GM18909 (cell line): Measurements from ENCODE around the gene ESRRA.

Experiments used
- ATAC-seq: cut with Tn5 transposase; IDR thresholded peaks from one replicate; pipeline ENCODE4 v1.9.1; 2021; ENCODE audit warnings: mild to moderate bottlenecking; ENCODE audit not compliant: unreplicated experiment, poor library complexity

ESRRA gene

DNA sequence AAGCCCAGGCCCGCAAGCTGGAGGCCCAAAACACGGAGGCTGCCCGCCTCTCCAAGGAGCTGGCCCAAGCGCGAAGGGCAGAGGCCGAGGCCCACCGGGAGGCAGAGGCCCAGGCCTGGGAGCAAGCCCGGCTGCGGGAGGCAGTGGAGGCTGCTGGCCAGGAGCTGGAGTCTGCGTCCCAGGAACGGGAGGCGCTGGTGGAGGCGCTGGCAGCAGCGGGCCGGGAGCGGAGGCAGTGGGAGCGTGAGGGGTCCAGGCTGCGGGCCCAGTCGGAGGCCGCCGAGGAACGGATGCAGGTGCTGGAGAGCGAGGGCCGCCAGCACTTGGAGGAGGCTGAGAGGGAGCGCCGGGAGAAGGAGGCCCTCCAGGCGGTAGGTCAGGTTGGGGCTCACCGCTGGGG lies 39.5 kb downstream of the ESRRA start:
- ATAC-seq = no peak

DNA sequence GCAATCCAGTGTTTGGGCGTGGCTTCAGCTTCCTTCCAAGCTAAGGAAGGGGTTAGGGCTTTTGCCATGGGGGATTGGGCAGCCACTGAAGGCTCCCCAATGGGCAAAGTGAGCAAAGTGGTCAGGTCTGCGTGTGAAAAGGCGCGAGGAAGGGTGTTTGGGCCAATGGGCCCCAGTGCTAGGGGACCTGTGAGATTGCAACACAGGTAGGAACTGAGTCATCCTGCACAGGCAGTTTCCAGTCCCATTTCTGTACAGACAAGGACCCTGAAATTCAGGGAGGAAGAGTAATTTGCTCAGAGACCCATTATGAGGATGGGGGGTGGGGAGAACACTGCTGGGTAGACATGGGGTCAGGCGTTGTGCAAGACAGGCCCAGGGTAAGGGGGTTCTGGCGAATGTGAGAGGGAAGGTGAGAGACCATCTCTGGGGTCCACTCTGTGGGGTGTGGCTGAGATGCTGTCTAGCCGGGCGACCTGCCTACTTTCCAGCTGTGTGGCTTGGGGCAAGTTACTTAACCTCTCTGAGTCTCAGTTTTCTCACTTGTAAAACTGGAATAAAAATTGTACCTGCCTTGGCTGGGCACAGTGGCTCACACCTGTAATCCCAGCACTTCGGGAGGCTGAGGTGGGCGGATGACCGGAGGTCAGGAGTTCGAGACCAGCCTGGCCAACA lies 42.0 kb downstream of the ESRRA start:
- ATAC-seq = no peak

DNA sequence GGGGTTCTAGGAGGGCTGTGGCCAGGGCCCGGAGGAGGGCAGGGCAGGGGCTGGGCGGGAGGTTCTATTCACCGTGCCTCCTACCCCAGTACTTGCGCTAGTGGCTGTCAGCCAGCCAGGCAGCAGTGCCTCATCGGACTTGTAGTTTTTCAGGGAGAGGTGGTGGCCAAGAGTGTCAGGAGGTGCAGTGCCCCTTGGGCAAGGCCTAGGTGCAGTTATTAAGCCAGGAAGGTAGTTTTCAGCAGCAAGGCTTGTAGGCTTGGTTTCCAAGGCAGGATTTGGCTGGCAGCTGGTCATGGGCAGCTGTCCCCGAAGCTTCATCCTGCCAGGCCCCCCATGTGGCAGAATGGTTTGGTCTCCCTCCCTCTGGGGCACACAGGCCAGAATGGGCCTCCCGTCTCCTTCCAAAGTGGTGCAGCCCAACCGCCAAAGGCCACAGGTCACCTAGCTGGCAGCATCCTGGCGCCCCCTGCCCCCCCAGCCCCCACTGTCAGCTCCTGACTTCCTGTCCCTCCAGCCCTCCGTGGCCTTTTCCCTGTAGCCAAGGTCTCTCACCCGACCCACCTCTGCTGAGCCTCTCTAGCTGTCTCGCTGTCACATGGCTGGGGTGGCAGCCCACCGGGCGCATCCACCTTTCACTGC lies 43.2 kb downstream of the ESRRA start:
- ATAC-seq = no peak

- ATAC-seq = no peak
These were observed 43.7 kb downstream of the ESRRA start for GRCh38 chr11:64349025-64349387.

DNA sequence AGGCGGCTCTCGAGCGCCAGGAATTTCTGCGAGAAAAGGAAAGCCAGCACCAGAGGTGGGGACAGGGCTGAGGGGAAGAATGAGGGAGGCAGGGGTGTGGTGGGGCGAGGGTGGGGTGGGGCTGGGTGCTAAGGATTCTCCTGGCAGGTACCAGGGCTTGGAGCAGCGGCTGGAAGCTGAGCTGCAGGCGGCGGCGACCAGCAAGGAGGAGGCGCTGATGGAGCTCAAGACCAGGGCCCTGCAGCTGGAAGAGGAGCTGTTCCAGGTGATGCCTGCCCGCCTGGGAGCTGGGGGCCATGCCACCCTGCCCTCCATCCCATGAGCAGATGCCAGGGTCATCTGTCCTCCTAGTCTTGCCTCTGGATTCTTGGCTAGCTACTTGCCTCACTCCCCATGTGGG lies 44.1 kb downstream of the ESRRA start:
- no peak for ATAC-seq

DNA sequence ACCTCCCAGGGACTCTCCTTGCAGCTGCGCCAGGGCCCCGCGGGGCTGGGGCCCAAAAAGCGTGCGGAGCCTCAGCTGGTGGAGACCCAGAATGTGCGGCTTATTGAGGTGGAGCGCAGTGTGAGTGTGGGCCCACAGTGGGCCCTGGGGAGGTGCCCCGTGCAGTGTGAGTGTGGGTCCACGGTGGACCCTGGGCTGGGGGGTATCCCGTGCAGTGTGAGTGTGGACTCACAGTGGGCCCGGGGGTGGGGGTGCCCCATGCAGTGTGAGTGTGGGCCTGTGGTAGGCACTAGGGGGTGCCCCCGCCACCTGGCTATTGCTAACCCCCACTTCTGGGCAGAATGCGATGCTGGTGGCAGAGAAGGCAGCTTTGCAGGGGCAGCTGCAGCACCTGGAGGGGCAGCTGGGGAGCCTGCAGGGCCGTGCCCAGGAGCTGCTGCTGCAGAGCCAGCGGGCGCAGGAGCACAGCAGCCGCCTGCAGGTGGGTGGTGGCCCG lies 45.9 kb downstream of the ESRRA start:
- ATAC-seq = no peak

GRCh38 chr11:64352099-64352994 lies 47.0 kb downstream of the ESRRA start:
- no peak for ATAC-seq

DNA sequence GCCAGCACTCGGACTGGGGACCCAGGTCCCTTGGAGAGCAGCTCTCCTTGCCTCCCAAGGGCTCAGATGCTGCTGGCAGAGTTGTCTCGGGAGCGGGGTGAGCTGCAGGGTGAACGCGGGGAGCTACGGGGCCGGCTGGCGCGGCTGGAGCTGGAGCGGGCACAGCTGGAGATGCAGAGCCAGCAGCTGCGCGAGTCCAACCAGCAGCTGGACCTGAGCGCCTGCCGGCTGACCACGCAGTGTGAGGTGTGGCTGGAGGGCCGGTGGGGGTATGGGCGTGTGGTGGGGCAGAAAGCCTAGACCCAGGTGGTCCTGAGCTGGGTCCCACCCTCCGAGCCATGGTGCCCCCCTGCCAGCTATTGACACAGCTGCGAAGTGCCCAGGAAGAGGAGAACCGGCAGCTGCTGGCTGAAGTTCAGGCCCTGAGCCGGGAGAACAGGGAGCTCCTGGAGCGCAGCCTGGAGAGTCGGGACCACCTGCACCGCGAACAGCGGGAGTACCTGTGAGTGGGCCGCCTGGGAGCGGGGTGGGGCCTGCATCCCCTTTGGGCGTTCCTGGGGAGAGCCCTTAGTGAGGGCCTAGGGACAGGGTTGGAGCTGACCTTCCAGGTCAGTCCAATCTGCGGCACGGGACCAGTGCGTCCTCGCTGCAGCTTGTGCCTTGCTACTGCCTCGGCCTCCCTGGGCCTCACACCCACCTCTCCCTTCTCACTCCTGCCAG lies 47.8 kb downstream of the ESRRA start:
- ATAC-seq = no peak

DNA sequence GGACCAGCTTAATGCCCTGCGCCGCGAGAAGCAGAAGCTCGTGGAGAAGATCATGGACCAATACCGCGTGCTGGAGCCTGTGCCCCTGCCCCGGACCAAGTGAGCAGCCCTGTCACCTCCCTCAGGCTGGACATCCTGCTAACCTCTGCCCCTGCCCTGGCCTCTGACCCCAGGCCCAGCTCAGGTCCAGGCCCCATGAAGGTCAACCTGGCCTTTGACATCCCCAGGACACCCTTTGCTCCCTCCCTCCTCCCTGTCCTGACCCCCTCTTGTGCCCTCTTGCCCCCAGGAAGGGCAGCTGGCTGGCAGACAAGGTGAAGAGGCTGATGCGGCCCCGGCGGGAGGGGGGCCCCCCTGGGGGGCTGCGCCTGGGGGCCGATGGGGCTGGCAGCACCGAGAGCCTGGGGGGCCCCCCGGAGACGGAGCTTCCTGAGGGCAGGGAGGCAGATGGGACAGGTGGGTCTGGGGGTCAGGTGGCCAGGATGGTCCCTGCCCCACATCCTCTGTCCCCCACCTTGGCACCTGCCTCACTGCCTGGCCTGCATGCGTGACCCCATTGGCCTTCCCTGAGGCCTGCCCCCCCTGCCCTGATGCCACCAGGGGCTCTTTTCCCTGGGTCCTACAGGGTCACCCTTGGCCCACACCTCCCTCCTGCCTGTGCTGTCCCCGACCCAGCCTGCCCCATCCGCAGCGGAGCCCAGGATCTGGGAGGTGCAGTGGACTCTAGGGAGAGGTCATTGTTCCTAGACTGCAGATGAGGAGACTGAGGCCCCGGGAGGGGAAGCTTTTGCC lies 48.6 kb downstream of the ESRRA start:
- no peak for ATAC-seq

DNA sequence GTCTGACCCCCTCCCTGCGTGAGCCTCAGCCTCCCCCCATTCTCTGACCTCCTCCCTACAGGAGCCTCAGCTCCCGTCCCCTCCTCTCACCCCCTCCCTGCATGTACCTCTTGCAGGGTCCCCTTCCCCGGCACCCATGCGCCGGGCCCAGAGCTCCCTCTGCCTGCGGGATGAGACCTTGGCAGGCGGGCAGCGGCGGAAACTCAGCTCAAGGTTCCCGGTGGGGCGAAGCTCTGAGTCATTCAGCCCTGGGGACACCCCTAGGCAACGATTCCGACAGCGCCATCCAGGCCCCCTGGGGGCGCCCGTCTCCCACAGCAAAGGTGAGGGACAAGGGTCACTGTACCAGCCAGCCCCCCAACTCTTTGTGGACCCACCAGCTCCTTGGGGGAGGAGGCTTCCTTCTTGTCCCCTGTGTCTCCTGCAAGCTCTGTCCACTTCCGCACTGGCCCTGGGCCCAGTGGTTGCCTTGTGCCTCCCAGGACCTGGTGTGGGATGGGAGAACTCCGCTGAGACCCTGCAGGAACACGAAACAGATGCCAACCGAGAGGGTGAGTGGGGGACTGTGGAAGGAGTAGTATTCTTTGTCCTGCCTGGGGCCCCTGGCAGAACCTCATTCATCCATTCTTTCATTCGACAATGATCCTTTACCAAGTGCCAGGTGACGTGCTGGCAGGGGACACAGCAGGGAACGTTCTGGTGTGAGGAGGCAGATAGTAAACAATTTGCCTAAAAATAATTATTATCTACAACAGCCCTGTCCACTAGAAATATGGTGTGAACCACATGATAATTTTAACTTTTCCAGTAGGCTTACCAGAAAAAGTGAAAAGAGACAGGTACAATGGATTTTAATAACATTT lies 50.0 kb downstream of the ESRRA start:
- ATAC-seq = no peak

DNA sequence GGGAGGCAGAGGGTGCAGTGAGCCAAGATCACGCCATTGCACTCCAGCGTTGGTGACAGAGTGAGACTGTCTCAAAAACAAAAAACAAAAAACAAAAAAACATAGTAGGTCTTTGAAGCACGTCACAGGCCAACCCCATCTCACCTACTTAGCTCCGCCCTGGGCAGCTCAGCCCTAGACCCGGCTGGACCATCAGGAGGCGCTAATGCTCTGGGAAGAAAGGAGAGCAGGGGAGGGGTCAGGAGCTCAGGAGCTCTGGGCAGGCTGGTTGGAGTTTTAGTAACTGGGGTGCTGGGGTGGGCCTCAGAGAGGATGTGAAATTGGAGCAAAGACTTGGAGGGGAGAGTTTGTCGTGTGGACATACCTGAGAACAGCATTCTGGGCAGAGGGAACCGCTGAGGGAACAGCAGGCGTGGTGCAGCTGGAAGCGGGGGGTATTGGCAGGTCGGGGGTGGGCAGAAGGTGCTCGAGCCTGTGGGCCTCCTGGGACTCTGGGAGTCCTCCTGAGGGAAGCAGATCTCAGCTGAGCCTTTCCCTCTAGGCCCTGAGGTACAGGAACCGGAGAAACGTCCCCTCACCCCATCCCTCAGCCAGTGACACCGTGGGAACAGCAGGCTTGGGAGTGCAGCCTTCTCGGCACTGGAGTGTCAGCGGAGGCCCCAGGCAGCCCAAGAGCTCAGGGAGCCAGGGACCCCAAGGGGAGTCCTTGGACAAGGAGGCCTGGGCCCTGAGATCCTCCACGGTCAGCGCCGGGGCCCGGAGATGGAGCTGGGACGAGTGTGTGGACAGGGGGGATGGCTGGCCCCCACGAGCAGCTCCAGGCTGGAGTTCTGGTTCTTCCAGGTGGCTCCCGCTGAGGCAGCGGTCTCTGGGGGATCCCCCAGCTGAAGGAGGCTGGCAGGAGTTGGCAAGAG lies 51.4 kb downstream of the ESRRA start:
- no peak for ATAC-seq

- ATAC-seq = no peak
These were observed 52.1 kb downstream of the ESRRA start for GRCh38 chr11:64357446-64357845.

DNA sequence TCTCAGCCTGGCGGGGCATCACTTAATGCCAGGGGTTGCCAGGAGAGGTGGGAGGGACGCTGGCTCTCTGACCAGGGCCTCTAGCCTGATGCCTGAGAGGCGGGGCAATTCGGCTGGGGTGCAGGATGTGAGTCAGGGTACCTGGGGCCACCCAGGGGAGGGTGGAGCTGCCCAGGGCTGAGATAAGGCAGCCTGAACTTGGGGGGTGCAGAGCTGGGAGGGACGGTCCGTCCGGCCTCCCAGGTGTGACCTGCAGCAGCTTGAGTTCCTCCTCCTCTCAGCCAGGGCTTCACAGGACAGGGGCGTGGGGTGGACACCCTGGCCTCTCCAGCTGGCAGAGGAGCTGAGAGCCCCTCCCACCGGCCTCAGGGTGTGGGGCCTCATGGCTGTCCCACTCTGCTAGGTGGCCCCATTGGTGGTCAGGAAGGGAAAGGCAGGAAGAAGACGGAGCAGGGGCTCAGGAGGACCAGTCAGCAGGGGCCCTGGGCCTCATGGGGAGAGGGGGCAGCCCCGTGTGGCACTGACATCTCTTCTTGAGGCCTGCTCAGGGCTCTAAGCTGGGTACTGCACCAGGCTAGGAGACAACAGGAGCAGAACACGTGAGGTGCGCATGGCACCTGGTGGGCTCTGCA lies 52.7 kb downstream of the ESRRA start:
- ATAC-seq = no peak

GRCh38 chr11:64358536-64358906 lies 53.2 kb downstream of the ESRRA start:
- peak; percentile 8 for ATAC-seq

DNA sequence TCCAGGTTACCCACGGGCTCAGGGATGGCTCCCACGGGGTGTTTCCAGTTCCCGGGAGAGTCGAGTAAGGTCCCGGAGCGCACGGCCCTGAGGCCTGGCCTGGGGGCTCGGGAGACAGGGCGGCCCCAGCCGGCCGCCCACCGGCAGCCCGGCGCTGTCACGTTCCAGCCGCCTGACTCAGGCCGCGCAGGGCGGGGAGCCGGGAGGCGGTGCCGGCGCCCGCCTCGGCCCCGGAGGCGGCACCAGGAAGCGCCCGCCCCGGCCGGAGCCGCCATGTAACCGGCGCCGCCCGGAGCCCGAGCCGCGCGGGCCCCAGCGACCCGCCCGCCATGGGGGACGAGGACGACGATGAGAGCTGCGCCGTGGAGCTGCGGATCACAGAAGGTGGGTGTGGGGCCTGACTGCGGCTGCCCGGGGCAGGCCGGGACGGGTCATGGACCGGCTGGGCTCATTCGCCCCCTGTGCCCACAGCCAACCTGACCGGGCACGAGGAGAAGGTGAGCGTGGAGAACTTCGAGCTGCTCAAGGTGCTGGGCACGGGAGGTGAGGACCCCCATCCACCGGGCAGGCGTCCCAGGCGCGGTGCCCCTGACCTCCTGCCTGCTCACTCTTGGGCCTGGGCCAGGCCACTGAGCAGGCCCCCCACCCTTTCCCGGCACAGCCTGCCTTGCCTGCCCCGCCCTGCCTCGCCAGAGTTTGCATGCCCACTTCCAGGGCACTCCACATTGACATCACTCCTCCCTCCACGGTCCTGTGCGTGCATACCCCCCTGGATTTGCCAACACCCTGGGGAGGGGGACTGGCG lies 53.8 kb downstream of the ESRRA start, which contains the start of gene RPS6KA4:
RPS6KA4 (plus strand) TSS at position 256 of the 805 bp plus-strand sequence; CDS start at position 330, 74 bp downstream.
- peak; percentile 67 for ATAC-seq

DNA sequence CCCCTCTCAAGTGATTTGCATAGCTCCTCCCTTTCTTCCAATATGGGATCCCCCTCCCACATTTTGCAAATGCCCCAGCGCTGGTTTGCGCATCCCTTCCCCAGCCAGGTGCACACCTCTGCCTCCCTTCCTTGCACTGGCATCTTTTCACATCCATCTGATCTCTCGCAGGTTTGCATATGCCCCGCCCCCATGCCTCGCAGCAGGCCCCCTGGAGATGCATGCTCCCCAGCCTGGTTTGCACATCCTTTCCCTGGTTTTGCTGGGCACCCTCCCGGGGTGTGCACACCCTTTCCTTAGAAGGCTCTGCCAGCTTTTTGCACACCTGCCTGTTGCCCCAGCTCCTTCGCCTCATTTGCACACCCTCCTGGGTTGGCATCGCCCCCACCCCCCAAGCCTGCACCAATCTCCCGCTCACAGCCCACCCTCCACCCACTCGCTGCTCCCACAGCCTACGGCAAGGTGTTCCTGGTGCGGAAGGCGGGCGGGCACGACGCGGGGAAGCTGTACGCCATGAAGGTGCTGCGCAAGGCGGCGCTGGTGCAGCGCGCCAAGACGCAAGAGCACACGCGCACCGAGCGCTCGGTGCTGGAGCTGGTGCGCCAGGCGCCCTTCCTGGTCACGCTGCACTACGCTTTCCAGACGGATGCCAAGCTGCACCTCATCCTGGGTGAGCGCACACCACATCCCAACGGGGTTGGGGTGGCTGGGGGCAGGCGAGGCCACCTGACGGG lies 54.6 kb downstream of the ESRRA start:
- ATAC-seq = no peak
